Natural killer cell (primary cell): ENCODE measurements around the gene AJUBA. TPM values are rescaled to one million over a fixed set of nuclear protein-coding genes. Genes with fewer than 3 reads are reported as not detected.

Experiments used
- ATAC-seq, 3 donors: fragments of 150-1000 bp in 2 of 3; fragments of 200-7000 bp in 1 of 3; cut with Tn5 transposase; 1 replicate in 1 of 3; 2 replicates in 2 of 3; pipeline ENCODE4 v1.10.0; 2021; ENCODE audit warnings: mild to moderate bottlenecking in 2 of 3, moderate library complexity in 2 of 3
- DNase-seq, 2 donors: peaks; one replicate each; pipeline versions ENCODE4 v3.0.0 to v3.0.0-alpha.2; 2013 to 2021; ENCODE audit warnings: mixed read lengths in 1 of 2
- H3K27ac ChIP-seq: one replicate; pipeline ENCODE4 v1.5.1; 2013; ENCODE audit warnings: mild to moderate bottlenecking, low read length
- H3K27me3 ChIP-seq: one replicate; pipeline ENCODE4 v1.6.1; 2013; ENCODE audit warnings: low read length; ENCODE audit not compliant: control insufficient read depth, insufficient read depth
- H3K36me3 ChIP-seq: one replicate; pipeline ENCODE4 v1.6.1; 2013; ENCODE audit warnings: low read length; ENCODE audit not compliant: control insufficient read depth, insufficient read depth
- H3K4me1 ChIP-seq: one replicate; pipeline ENCODE4 v1.6.1; 2013; ENCODE audit warnings: low read length; ENCODE audit not compliant: control insufficient read depth, insufficient read depth
- H3K4me3 ChIP-seq: one replicate; pipeline ENCODE4 v1.5.1; 2013; ENCODE audit warnings: low read length
- H3K9me3 ChIP-seq: one replicate; pipeline ENCODE4 v1.6.1; 2013; ENCODE audit warnings: low read length; ENCODE audit not compliant: control insufficient read depth, insufficient read depth
- H3K27ac Mint-ChIP-seq, 2 donors: one replicate each; pipeline ENCODE4 v1.8.0; 2022; ENCODE audit warnings: mild to moderate bottlenecking in 2 of 2, mixed read lengths in 2 of 2, moderate library complexity in 1 of 2
- H3K27me3 Mint-ChIP-seq, 2 donors: one replicate each; pipeline ENCODE4 v1.8.0; 2022; ENCODE audit warnings: low read depth in 2 of 2, mixed read lengths in 2 of 2
- H3K36me3 Mint-ChIP-seq: one replicate; pipeline ENCODE4 v1.8.0; 2022; ENCODE audit warnings: mixed read lengths
- H3K4me1 Mint-ChIP-seq, 2 donors: one replicate each; pipeline ENCODE4 v1.8.0; 2022; ENCODE audit warnings: mixed read lengths in 2 of 2
- H3K4me3 Mint-ChIP-seq: one replicate; pipeline ENCODE4 v1.8.0; 2022; ENCODE audit warnings: mild to moderate bottlenecking, moderate library complexity, mixed read lengths
- H3K9me3 Mint-ChIP-seq, 2 donors: one replicate each; pipeline ENCODE4 v1.8.0; 2022; ENCODE audit warnings: mixed read lengths in 2 of 2
- WGBS: methylation state at CpG from one replicate; pipeline ENCODE4 v1.1.7; 2013; ENCODE audit warnings: missing lambda C conversion rate; ENCODE audit not compliant: insufficient coverage; 5-methylcytosine and 5-hydroxymethylcytosine counted together
- intact Hi-C: fragments of 100-400 bp; cut with micrococcal nuclease; formaldehyde crosslinking; loops from one replicate; pipeline ENCODE4 v1.14.2; 2022
- total RNA-seq, 4 donors: library from RNA; stranded (reverse); fragments of 120-200 nt in 1 of 4; gene quantifications; one replicate each; pipeline versions ENCODE4 v1.2.3 to v1.2.4, GENCODE V29; 2013 to 2022
- TF ChIP-seq, protein P1 (sequence below): fragments of 200-600 bp; IDR thresholded peaks from one replicate; pipeline ENCODE4 v1.8.0; 2022; ENCODE audit warnings: antibody characterized with exemption

The AJUBA gene
- total RNA-seq, 3 donors from 2014 or later (not counting 1 experiment from before 2014, with no cell fraction given): 0.45 to 0.61 (median 0.56) TPM

DNA sequence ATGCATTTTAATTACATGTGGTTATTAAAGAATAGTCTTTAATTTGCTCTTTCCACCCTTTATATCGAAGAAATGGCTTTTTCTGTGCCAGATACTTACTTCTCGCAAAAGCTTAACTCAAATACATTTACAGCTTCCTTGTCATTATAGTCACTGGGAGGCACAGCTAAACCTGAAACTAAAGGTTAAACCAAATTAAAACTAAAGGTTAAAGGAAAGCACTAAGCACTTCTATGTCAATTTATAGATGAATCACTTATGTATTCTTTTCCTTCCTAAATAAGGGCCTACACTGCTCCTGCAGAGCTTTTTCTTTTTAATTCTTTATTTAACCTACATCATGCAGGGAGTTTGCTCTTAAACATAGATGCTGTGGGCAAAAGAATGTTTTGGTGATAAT, 18.5 kb upstream of the AJUBA start:
- no peaks in the 10 kb centered on the region for H3K27me3 Mint-ChIP-seq
- H3K36me3 ChIP-seq: peaks cover 12% of the 10 kb centered on the region
- no peak overlapping the region for H3K4me3 Mint-ChIP-seq
- H3K9me3 Mint-ChIP-seq: no peaks in the 10 kb centered on the region
- no peaks in the 10 kb centered on the region for H3K9me3 ChIP-seq
- H3K4me3 ChIP-seq: no peak overlapping the region
- H3K4me1 ChIP-seq: no peaks in the 10 kb centered on the region
- H3K36me3 Mint-ChIP-seq: no peaks in the 10 kb centered on the region
- H3K4me1 Mint-ChIP-seq: peaks cover 0 to 2% of the 10 kb centered on the region in 2 donors
- no CpG with 5 or more reads among the region's 2 CpGs for WGBS
- no peak overlapping the region for H3K27ac ChIP-seq
- no peak overlapping the region for H3K27ac Mint-ChIP-seq
- no peak for ATAC-seq
- TF ChIP-seq, protein P1, sequence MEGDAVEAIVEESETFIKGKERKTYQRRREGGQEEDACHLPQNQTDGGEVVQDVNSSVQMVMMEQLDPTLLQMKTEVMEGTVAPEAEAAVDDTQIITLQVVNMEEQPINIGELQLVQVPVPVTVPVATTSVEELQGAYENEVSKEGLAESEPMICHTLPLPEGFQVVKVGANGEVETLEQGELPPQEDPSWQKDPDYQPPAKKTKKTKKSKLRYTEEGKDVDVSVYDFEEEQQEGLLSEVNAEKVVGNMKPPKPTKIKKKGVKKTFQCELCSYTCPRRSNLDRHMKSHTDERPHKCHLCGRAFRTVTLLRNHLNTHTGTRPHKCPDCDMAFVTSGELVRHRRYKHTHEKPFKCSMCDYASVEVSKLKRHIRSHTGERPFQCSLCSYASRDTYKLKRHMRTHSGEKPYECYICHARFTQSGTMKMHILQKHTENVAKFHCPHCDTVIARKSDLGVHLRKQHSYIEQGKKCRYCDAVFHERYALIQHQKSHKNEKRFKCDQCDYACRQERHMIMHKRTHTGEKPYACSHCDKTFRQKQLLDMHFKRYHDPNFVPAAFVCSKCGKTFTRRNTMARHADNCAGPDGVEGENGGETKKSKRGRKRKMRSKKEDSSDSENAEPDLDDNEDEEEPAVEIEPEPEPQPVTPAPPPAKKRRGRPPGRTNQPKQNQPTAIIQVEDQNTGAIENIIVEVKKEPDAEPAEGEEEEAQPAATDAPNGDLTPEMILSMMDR: no peak
- H3K27me3 ChIP-seq: no peaks in the 10 kb centered on the region
- DNase-seq: no peak
- intact Hi-C loops: no loop called here

- H3K27me3 ChIP-seq: no peaks in the 10 kb centered on the region
- Mint-ChIP-seq H3K4me1 (no peaks in the 10 kb centered on the region), H3K27me3 (no peaks in the 10 kb centered on the region), H3K27ac (no peak overlapping the region), H3K9me3 (no peaks in the 10 kb centered on the region), H3K36me3 (no peaks in the 10 kb centered on the region), H3K4me3 (no peak overlapping the region)
- WGBS: 93% methylated on average over 16 of the region's 16 CpGs
- intact Hi-C loops: no loop called here
- DNase-seq (no peak), ATAC-seq (no peak)
- H3K4me3 ChIP-seq: no peak overlapping the region
- no peak overlapping the region for H3K27ac ChIP-seq
- TF ChIP-seq, protein P1: no peak
- peaks cover 12% of the 10 kb centered on the region for H3K36me3 ChIP-seq
- no peaks in the 10 kb centered on the region for H3K4me1 ChIP-seq
- H3K9me3 ChIP-seq: no peaks in the 10 kb centered on the region
These were observed 16.1 kb upstream of the AJUBA start for GRCh38 chr14:22998329-22999012.

DNA sequence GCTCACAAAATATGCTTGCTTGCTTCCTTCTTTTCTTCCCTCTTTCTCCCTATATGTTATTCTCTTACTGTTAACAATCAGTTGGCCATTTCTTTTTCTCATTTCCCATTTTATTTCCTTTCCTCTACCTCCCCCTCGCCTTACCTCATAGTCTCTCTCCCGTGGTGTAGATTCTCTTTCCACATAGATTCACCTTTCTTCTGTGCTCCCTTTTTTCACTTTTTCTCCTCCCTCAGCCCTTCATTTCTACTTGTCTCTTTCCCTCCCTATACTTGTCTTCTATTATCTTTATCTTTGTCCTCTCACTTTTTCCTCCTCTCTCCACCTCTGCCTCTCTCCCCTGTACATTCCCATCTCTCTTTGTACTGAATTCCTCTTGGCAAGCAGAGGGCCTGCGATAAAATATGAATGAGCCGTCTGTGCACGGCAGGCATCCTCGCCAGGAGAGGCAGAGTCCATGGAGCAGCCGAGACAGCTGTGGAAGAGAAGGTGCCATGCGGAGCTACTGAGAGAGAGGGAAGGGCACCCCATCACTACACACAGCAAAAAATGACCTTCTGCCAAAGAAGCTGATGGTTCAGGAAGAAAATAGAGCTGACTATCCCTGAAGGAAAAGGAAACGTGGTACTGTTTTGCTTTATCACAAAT, 15.4 kb upstream of the AJUBA start:
- Histone ChIP-seq H3K9me3 (no peaks in the 10 kb centered on the region), H3K4me3 (no peak overlapping the region), H3K27me3 (no peaks in the 10 kb centered on the region), H3K4me1 (no peaks in the 10 kb centered on the region), H3K36me3 (peaks cover 16% of the 10 kb centered on the region), H3K27ac (no peak overlapping the region)
- WGBS: 93% methylated on average over 6 of the region's 9 CpGs
- Mint-ChIP-seq H3K27ac (no peak overlapping the region), H3K27me3 (no peaks in the 10 kb centered on the region), H3K9me3 (no peaks in the 10 kb centered on the region), H3K4me3 (no peak overlapping the region), H3K36me3 (no peaks in the 10 kb centered on the region), H3K4me1 (no peaks in the 10 kb centered on the region)
- TF ChIP-seq, protein P1: no peak
- DNase-seq (no peak), ATAC-seq (no peak)
- intact Hi-C loops: no loop called here
